A673 (cell line): ENCODE results near the gene DDN. TPM values are rescaled to one million over a fixed set of nuclear protein-coding genes. Genes with fewer than 3 reads are reported as not detected.

Experiments
- BruUV-seq: library from RNA; stranded (reverse); fragments of 400-500 nt; replicated peaks from 2 replicates; lab custom pipeline; 2021; lab: Mats Ljungman, UMichigan
- CTCF ChIA-PET: fragments of 300-600 bp; sonication (Branson Sonifier 250); formaldehyde crosslinking; loops from one replicate; lab custom pipeline; 2022; ENCODE audit warnings: antibody characterized with exemption; lab: Charles Lee
- POLR2A ChIA-PET: fragments of 300-600 bp; sonication (Branson Sonifier 250); formaldehyde crosslinking; loops from one replicate; lab custom pipeline; 2022; ENCODE audit warnings: antibody characterized with exemption; ENCODE audit not compliant: low non-redundant PET; lab: Charles Lee
- DNase-seq: peaks from one replicate; pipeline ENCODE4 v3.0.0-alpha.2; 2015; ENCODE audit warnings: low spot score
- H3K27ac ChIP-seq: fragments of 200-600 bp; sonication (generic); 2 replicates; pipeline ENCODE4 v1.5.1; 2016; ENCODE audit warnings: mixed run types, low read depth, mild to moderate bottlenecking, mixed read lengths, antibody characterized with exemption, low read length; ENCODE audit not compliant: poor library complexity, severe bottlenecking
- H3K27me3 ChIP-seq: fragments of 200-600 bp; sonication (generic); replicated peaks from 2 replicates; pipeline ENCODE4 v1.6.1; 2017; ENCODE audit warnings: mixed run types, low read depth, mild to moderate bottlenecking, mixed read lengths, antibody characterized with exemption, low read length; ENCODE audit not compliant: insufficient read depth, poor library complexity
- H3K36me3 ChIP-seq: fragments of 200-600 bp; sonication (generic); 2 replicates; pipeline ENCODE4 v1.6.1; 2016; ENCODE audit warnings: mixed run types, mild to moderate bottlenecking, mixed read lengths, antibody characterized with exemption, low read length; ENCODE audit not compliant: insufficient read depth, poor library complexity, severe bottlenecking
- H3K4me1 ChIP-seq: fragments of 200-600 bp; sonication (generic); 2 replicates; pipeline ENCODE4 v1.6.1; 2017; ENCODE audit warnings: mixed run types, mild to moderate bottlenecking, mixed read lengths, antibody characterized with exemption, low read length; ENCODE audit not compliant: insufficient read depth, poor library complexity, severe bottlenecking
- H3K4me3 ChIP-seq: fragments of 200-600 bp; sonication (generic); 2 replicates; pipeline ENCODE4 v1.5.1; 2016; ENCODE audit warnings: low read depth, mixed run types, mild to moderate bottlenecking, mixed read lengths, low read length; ENCODE audit not compliant: poor library complexity, severe bottlenecking
- H3K9me3 ChIP-seq: fragments of 200-600 bp; sonication (generic); 2 replicates; pipeline ENCODE4 v1.6.1; 2016; ENCODE audit warnings: mixed run types, low read depth, mild to moderate bottlenecking, mixed read lengths, antibody characterized with exemption, low read length; ENCODE audit not compliant: poor library complexity, severe bottlenecking
- CTCF ChIP-seq: fragments of 300-800, 200-600 bp; sonication (generic); conservative IDR thresholded peaks from 2 replicates; pipeline ENCODE4 v1.5.1; 2017; ENCODE audit warnings: low read depth, mild to moderate bottlenecking, antibody characterized with exemption, low read length, moderate library complexity, mixed read lengths
- EZH2 ChIP-seq: fragments of 200-600 bp; sonication (generic); IDR thresholded peaks from 2 replicates; pipeline ENCODE4 v1.6.1; 2017; ENCODE audit warnings: borderline replicate concordance, low read depth, mild to moderate bottlenecking, mixed read lengths, antibody characterized with exemption, low read length; ENCODE audit not compliant: poor library complexity, severe bottlenecking
- intact Hi-C: fragments of 100-400 bp; cut with micrococcal nuclease; formaldehyde crosslinking; loops from one replicate; pipeline ENCODE4 v1.10.0; 2022; ENCODE audit not compliant: unreplicated experiment
- total RNA-seq: library from RNA; stranded (reverse); gene quantifications from 2 replicates; pipeline ENCODE4 v1.2.3, GENCODE V29; 2021

The DDN gene
- total RNA-seq, 1 experiment from 2014 or later: 2.7 TPM

- BruUV-seq: no TSS peak
- no peaks in the 10 kb centered on the region for H3K36me3 ChIP-seq
- ChIA-PET CTCF (no interaction called here), POLR2A (no interaction called here)
- TF ChIP-seq CTCF (no peak), EZH2 (no peak)
- DNase-seq: no peak
- H3K4me3 ChIP-seq: no peak overlapping the region
- intact Hi-C loops: no loop called here
- no peak overlapping the region for H3K27ac ChIP-seq
- no peaks in the 10 kb centered on the region for H3K27me3 ChIP-seq
- peaks cover 7% of the 10 kb centered on the region for H3K4me1 ChIP-seq
- H3K9me3 ChIP-seq: no peaks in the 10 kb centered on the region
These were observed 38.3 kb downstream of the DDN start for GRCh38 chr12:48960834-48961233.

- no peak for TF ChIP-seq EZH2
- no peak for TF ChIP-seq CTCF
- peaks cover 16% of the 10 kb centered on the region for H3K4me1 ChIP-seq
- no peaks in the 10 kb centered on the region for H3K9me3 ChIP-seq
- DNase-seq: no peak
- peaks cover 6% of the 10 kb centered on the region for H3K36me3 ChIP-seq
- intact Hi-C loops: no loop called here
- no TSS peak for BruUV-seq
- no peaks in the 10 kb centered on the region for H3K27me3 ChIP-seq
- peak overlapping the region; percentile 92 for H3K4me3 ChIP-seq
- no peak overlapping the region for H3K27ac ChIP-seq
- ChIA-PET CTCF (interaction anchor here (0.6 to 1.4 kb wide), 2 partner anchors 30 to 54 kb away, joined by 7 to 11 read pairs; a partner anchor contains a TSS), POLR2A (no interaction called here)
These were observed 41.2 kb downstream of the DDN start for GRCh38 chr12:48958049-48958388.

GRCh38 chr12:48957141-48958048 lies 41.8 kb downstream of the DDN start, which contains the start of gene ARF3:
TSS of gene ARF3 (minus strand) at chr12:48957487. CDS start at chr12:48941095, 16,392 bp downstream.
- peaks cover 6% of the 10 kb centered on the region for H3K36me3 ChIP-seq
- H3K4me1 ChIP-seq: peaks cover 16% of the 10 kb centered on the region
- no TSS peak for BruUV-seq
- peak; percentile 97 for DNase-seq
- ChIA-PET POLR2A (interaction anchor here (0.6 kb wide), 3 partner anchors 32 to 251 kb away, joined by 7 to 15 read pairs (median 7); no protein-coding TSS in a partner anchor), CTCF (interaction anchor here (0.6 to 1.4 kb wide), 6 partner anchors 9 to 206 kb away, joined by 3 to 11 read pairs (median 6); a partner anchor contains a TSS)
- intact Hi-C loops: no loop called here
- peak within 1 kb of the TSS; percentile 86 for H3K27ac ChIP-seq
- H3K9me3 ChIP-seq: no peaks in the 10 kb centered on the region
- no peaks in the 10 kb centered on the region for H3K27me3 ChIP-seq
- peak within 1 kb of the TSS; percentile 92 for H3K4me3 ChIP-seq
- no peak for TF ChIP-seq CTCF
- no peak for TF ChIP-seq EZH2
